Skeletal muscle tissue (tissue), 4 donors: ENCODE data around the gene SFSWAP. TPM values are rescaled to one million over a fixed set of nuclear protein-coding genes. Genes with fewer than 3 reads are reported as not detected.
A peak's percentile ranks its signal among the peaks of the same experiment; 100 is the strongest.
"Not testable (repeated sequence)": the region's sequence is repeated elsewhere in the genome, so short reads cannot be mapped to it uniquely, and the experiment has no call there.

ENCODE experiments used
- H3K27ac ChIP-seq: one replicate; pipeline ENCODE4 v1.7.0; 2013; ENCODE audit warnings: mild to moderate bottlenecking, low read depth, low read length, inconsistent platforms
- H3K27me3 ChIP-seq, 3 donors: one replicate each; pipeline ENCODE4 v1.7.0; 2013; ENCODE audit warnings: low read length in 3 of 3; ENCODE audit not compliant: control insufficient read depth in 3 of 3, insufficient read depth in 3 of 3
- H3K36me3 ChIP-seq, 3 donors: one replicate each; pipeline ENCODE4 v1.7.0; 2013; ENCODE audit warnings: low read length in 3 of 3; ENCODE audit not compliant: control insufficient read depth in 3 of 3, insufficient read depth in 3 of 3
- H3K4me1 ChIP-seq, 3 donors: one replicate each; pipeline ENCODE4 v1.7.0; 2013; ENCODE audit warnings: low read length in 3 of 3, mild to moderate bottlenecking in 3 of 3; ENCODE audit not compliant: control insufficient read depth in 3 of 3, insufficient read depth in 3 of 3
- H3K4me3 ChIP-seq, 3 donors: one replicate each; pipeline ENCODE4 v1.7.0; 2013; ENCODE audit warnings: low read length in 3 of 3
- H3K9ac ChIP-seq, 3 donors: one replicate each; pipeline ENCODE4 v1.7.0; 2013; ENCODE audit warnings: low read length in 3 of 3, mild to moderate bottlenecking in 3 of 3, moderate library complexity in 2 of 3, low read depth in 1 of 3
- H3K9me3 ChIP-seq, 3 donors: one replicate each; pipeline ENCODE4 v1.7.0; 2013; ENCODE audit warnings: low read length in 3 of 3; ENCODE audit not compliant: control insufficient read depth in 3 of 3
- total RNA-seq: library from RNA; depleted of rRNA; stranded (reverse); fragments of >200 nt; gene quantifications from one replicate; pipeline ENCODE4 v1.2.3, GENCODE V29; 2014
- donor health status: Osteomylitis.

SFSWAP gene
- total RNA-seq = 17.7 TPM

GRCh38 chr12:131710464-131711457 is at the start of gene SFSWAP:
Gene SFSWAP, plus strand, starts transcription at chr12:131711090. Its CDS starts 140 bp downstream, at chr12:131711230.
- Histone ChIP-seq H3K27ac (peak within 1 kb of the TSS; percentile 97), H3K9me3 (peaks cover 0 to 3% (median 2%) of the 10 kb centered on the region in 3 donors), H3K4me3 (peak within 1 kb of the TSS; percentile 94 to 100 (median 99)), H3K27me3 (no peaks in the 10 kb centered on the region), H3K9ac (peak within 1 kb of the TSS; percentile 94 to 99 (median 95)), H3K36me3 (peaks cover 12 to 19% (median 18%) of the 10 kb centered on the region in 3 donors), H3K4me1 (peaks cover 15 to 28% (median 17%) of the 10 kb centered on the region in 3 donors)

GRCh38 chr12:131661170-131661985 is 49.5 kb upstream of the SFSWAP start:
- not testable (repeated sequence) for H3K4me1 ChIP-seq, H3K27ac ChIP-seq, H3K9ac ChIP-seq, H3K36me3 ChIP-seq, H3K4me3 ChIP-seq, H3K27me3 ChIP-seq, H3K9me3 ChIP-seq

GRCh38 chr12:131661986-131662288 is 49.0 kb upstream of the SFSWAP start:
- not testable (repeated sequence) for H3K9ac ChIP-seq, H3K4me3 ChIP-seq, H3K27me3 ChIP-seq, H3K9me3 ChIP-seq, H3K27ac ChIP-seq, H3K4me1 ChIP-seq, H3K36me3 ChIP-seq

- not testable (repeated sequence) for H3K4me1 ChIP-seq, H3K36me3 ChIP-seq, H3K27me3 ChIP-seq, H3K27ac ChIP-seq, H3K9me3 ChIP-seq, H3K9ac ChIP-seq, H3K4me3 ChIP-seq
Observed at GRCh38 chr12:131662346-131662745, 48.5 kb upstream of the SFSWAP start.

- not testable (repeated sequence) for H3K9ac ChIP-seq, H3K4me1 ChIP-seq, H3K27ac ChIP-seq, H3K36me3 ChIP-seq, H3K9me3 ChIP-seq, H3K27me3 ChIP-seq, H3K4me3 ChIP-seq
Observed at GRCh38 chr12:131665666-131666065, 45.2 kb upstream of the SFSWAP start.

- not testable (repeated sequence) for H3K9me3 ChIP-seq, H3K36me3 ChIP-seq, H3K27me3 ChIP-seq, H3K27ac ChIP-seq, H3K4me3 ChIP-seq, H3K9ac ChIP-seq, H3K4me1 ChIP-seq
Observed at GRCh38 chr12:131666486-131666885, 44.4 kb upstream of the SFSWAP start.

GRCh38 chr12:131666978-131667601 is 43.8 kb upstream of the SFSWAP start:
- not testable (repeated sequence) for H3K9ac ChIP-seq, H3K27me3 ChIP-seq, H3K4me3 ChIP-seq, H3K9me3 ChIP-seq, H3K36me3 ChIP-seq, H3K27ac ChIP-seq, H3K4me1 ChIP-seq

GRCh38 chr12:131671276-131671675 is 39.6 kb upstream of the SFSWAP start:
- Histone ChIP-seq H3K27me3 (peaks cover 14 to 15% (median 15%) of the 10 kb centered on the region in 3 donors), H3K9me3 (no peaks in the 10 kb centered on the region), H3K4me3 (no peak overlapping the region), H3K4me1 (no peaks in the 10 kb centered on the region), H3K36me3 (no peaks in the 10 kb centered on the region), H3K9ac (no peak overlapping the region), H3K27ac (no peak overlapping the region)

GRCh38 chr12:131671871-131672270 is 39.0 kb upstream of the SFSWAP start:
- Histone ChIP-seq H3K27me3 (peaks cover 14 to 19% (median 15%) of the 10 kb centered on the region in 3 donors), H3K4me1 (no peaks in the 10 kb centered on the region), H3K9ac (no peak overlapping the region), H3K36me3 (no peaks in the 10 kb centered on the region), H3K27ac (no peak overlapping the region), H3K9me3 (no peaks in the 10 kb centered on the region), H3K4me3 (no peak overlapping the region)
